Large intestine (tissue), 12 donors: ENCODE data around the gene C1QTNF3. TPM values are rescaled to one million over a fixed set of nuclear protein-coding genes. Genes with fewer than 3 reads are reported as not detected.
"Not testable (repeated sequence)": the region's sequence is repeated elsewhere in the genome, so short reads cannot be mapped to it uniquely, and the experiment has no call there.

Experiments
- DNase-seq, 2 donors: peaks; one replicate each; pipeline versions ENCODE4 v3.0.0 to v3.0.0-alpha.2; 2013
- H3K27ac ChIP-seq: one replicate; pipeline ENCODE4 v1.5.1; 2013; ENCODE audit warnings: low read length
- H3K27me3 ChIP-seq: 2 replicates; pipeline ENCODE4 v1.6.1; 2013; ENCODE audit warnings: low read length; ENCODE audit not compliant: control insufficient read depth, insufficient read depth
- H3K36me3 ChIP-seq: 2 replicates; pipeline ENCODE4 v1.6.1; 2013; ENCODE audit warnings: low read length; ENCODE audit not compliant: control insufficient read depth, insufficient read depth
- H3K4me1 ChIP-seq: one replicate; pipeline ENCODE4 v1.6.1; 2013; ENCODE audit warnings: low read length; ENCODE audit not compliant: control insufficient read depth, insufficient read depth
- H3K4me3 ChIP-seq: one replicate; pipeline ENCODE4 v1.5.1; 2013; ENCODE audit warnings: low read length
- H3K9me3 ChIP-seq: one replicate; pipeline ENCODE4 v1.6.1; 2013; ENCODE audit warnings: mild to moderate bottlenecking, low read depth, low read length, moderate library complexity; ENCODE audit not compliant: control insufficient read depth
- WGBS: methylation state at CpG from one replicate; pipeline ENCODE4 v1.1.5; 2013; ENCODE audit warnings: low lambda C conversion rate; ENCODE audit not compliant: insufficient coverage; 5-methylcytosine and 5-hydroxymethylcytosine counted together
- long read RNA-seq, 11 donors: transcript quantifications; one replicate each; lab custom pipeline, GENCODE V29; 2026
- polyA plus RNA-seq: library from polyadenylated mRNA; unstranded; fragments of 120-200 nt; gene quantifications from one replicate; pipeline ENCODE4 v1.2.1, GENCODE V29; 2013

The C1QTNF3 gene, protein sequence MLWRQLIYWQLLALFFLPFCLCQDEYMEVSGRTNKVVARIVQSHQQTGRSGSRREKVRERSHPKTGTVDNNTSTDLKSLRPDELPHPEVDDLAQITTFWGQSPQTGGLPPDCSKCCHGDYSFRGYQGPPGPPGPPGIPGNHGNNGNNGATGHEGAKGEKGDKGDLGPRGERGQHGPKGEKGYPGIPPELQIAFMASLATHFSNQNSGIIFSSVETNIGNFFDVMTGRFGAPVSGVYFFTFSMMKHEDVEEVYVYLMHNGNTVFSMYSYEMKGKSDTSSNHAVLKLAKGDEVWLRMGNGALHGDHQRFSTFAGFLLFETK
- polyA plus RNA-seq, result 35.6 TPM
- long read RNA-seq, donor 1, partial matches to known transcripts, result 0 of 4 reads
- long read RNA-seq, donor 1, other reads (novel, unspliced or antisense), result 0 of 4 reads
- long read RNA-seq, donor 2, transcript C1QTNF3-202 (6 exons, 2,802 nt), result minor isoform, 6 of 24 reads
- long read RNA-seq, donor 2, transcript C1QTNF3-201 (6 exons, 1,959 nt), result major isoform, 15 of 24 reads
- long read RNA-seq, donor 2, partial matches to known transcripts, result 0 of 24 reads
- long read RNA-seq, donor 2, other reads (novel, unspliced or antisense), result 0 of 24 reads
- long read RNA-seq, donor 3, transcript C1QTNF3-201 (6 exons, 1,959 nt), result major isoform, 8 of 13 reads
- long read RNA-seq, donor 3, partial matches to known transcripts, result 0 of 13 reads
- long read RNA-seq, donor 3, other reads (novel, unspliced or antisense), result 0 of 13 reads
- long read RNA-seq, donor 4, partial matches to known transcripts, result 0 of 2 reads
- long read RNA-seq, donor 4, other reads (novel, unspliced or antisense), result 0 of 2 reads
- long read RNA-seq, donor 5, partial matches to known transcripts, result 0 of 7 reads
- long read RNA-seq, donor 5, other reads (novel, unspliced or antisense), result 0 of 7 reads
- long read RNA-seq, donor 6, transcript C1QTNF3-201 (6 exons, 1,959 nt), result major isoform, 7 of 12 reads
- long read RNA-seq, donor 6, partial matches to known transcripts, result 0 of 12 reads
- long read RNA-seq, donor 6, other reads (novel, unspliced or antisense), result 0 of 12 reads
- long read RNA-seq, donor 7, transcript C1QTNF3-201 (6 exons, 1,959 nt), result major isoform, 5 of 10 reads
- long read RNA-seq, donor 7, partial matches to known transcripts, result 0 of 10 reads
- long read RNA-seq, donor 7, other reads (novel, unspliced or antisense), result 0 of 10 reads
- long read RNA-seq, donor 8, transcript C1QTNF3-202 (6 exons, 2,802 nt), result minor isoform, 6 of 15 reads
- long read RNA-seq, donor 8, transcript C1QTNF3-201 (6 exons, 1,959 nt), result major isoform, 8 of 15 reads
- long read RNA-seq, donor 8, partial matches to known transcripts, result 0 of 15 reads
- long read RNA-seq, donor 8, other reads (novel, unspliced or antisense), result 0 of 15 reads
- long read RNA-seq, donor 9, transcript C1QTNF3-201 (6 exons, 1,959 nt), result major isoform, 18 of 25 reads
- long read RNA-seq, donor 9, transcript C1QTNF3-202 (6 exons, 2,802 nt), result minor isoform, 6 of 25 reads
- long read RNA-seq, donor 9, partial matches to known transcripts, result 0 of 25 reads
- long read RNA-seq, donor 9, other reads (novel, unspliced or antisense), result 0 of 25 reads
- long read RNA-seq, donor 10, transcript C1QTNF3-201 (6 exons, 1,959 nt), result major isoform, 10 of 13 reads
- long read RNA-seq, donor 10, partial matches to known transcripts, result 0 of 13 reads
- long read RNA-seq, donor 10, other reads (novel, unspliced or antisense), result 0 of 13 reads
- long read RNA-seq, donor 11, transcript C1QTNF3-201 (6 exons, 1,959 nt), result major isoform, 13 of 15 reads
- long read RNA-seq, donor 11, partial matches to known transcripts, result 0 of 15 reads
- long read RNA-seq, donor 11, other reads (novel, unspliced or antisense), result 0 of 15 reads

DNA sequence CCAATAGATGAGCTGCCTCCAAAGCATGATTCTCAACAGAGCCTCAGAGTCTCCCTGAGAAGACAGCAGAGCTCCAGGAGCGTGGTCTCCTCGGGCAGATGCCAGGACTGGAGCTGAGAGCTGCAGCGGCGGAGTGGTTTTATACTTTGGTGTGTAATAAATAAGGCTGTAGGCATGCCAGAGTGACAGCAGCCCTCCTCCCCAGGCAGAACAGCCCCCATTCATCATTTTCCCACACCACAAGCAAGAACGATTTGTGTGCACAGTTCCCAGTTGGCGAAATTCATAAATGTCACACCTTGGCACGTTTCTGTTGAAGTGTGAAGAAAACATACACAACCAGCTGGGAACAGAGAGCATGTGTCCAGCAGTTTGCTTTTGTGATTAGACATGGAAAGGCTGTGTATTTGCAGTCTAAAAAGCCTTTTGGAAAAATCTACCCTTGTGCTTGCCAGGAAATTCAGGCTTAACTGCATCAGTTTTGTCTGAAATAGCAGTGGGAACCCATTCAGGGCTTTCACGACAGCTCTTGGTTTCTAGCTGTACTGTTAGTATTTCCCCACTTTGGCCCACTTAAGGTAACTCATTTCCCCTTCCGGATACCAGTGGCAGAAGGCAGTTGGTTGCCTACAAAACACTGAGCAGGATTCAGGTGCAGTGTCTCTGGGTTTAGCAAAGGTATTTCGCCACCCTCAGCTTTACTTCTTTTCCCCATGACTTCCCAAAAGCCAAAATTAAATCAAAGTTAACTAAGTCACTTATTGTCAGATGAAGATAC lies at the start of gene C1QTNF3:
Gene C1QTNF3 (minus strand): TSS at position 115 of the 778 bp plus-strand sequence. CDS start 88 bp downstream, at position 27.
- DNase-seq, result peak in 1 of 2 donors; percentile 28
- Histone ChIP-seq H3K27me3 (no peaks in the 10 kb centered on the region), H3K27ac (no peak within 1 kb of the TSS), H3K4me3 (peak within 1 kb of the TSS; percentile 10), H3K36me3 (no peaks in the 10 kb centered on the region), H3K9me3 (no peaks in the 10 kb centered on the region), H3K4me1 (no peaks in the 10 kb centered on the region)
- WGBS, result no CpG with 5 or more reads among the region's 10 CpGs

DNA sequence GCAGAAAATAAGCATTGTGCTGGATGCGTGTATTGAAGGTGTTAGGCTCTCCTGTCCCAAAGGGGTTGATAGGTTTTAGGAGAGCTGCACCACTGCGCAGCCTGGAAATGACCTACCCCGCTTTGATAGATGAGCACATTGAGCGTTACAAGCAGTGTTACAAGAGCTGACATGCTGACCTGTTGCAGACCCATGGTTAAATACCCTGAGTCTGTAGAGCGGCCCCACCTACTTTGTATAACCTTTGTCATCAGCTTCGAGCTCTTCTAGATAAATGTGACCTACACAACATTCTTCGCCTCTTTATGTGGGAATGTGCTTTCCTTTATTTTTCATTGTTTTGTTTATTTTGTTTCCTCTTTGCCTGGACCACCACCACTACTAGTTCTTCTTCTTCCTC lies 48.0 kb upstream of the C1QTNF3 start:
- not testable (repeated sequence) for H3K27ac ChIP-seq, H3K4me3 ChIP-seq, H3K36me3 ChIP-seq, H3K27me3 ChIP-seq, H3K9me3 ChIP-seq, H3K4me1 ChIP-seq
- WGBS, result no CpG with 5 or more reads among the region's 7 CpGs
- peak in 1 of 2 donors; percentile 13 for DNase-seq

DNA sequence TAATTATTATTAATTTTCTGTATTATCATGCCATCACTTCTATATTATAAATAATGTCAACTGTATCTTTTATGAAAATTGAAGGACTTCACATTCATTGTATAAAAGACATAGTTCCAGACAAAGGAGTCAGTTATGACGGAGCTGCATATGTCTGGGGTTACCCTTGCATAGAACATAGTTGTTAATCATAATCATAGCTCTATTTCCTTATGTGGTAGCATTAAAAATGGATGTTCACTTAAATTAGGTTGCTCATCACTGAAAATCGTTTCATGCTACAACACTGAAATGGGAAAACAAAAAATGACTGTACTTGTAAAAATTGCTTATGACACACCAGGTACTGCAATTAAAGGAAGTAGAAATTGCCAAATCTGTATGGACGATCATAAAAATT lies 46.8 kb upstream of the C1QTNF3 start:
- not testable (repeated sequence) for H3K27ac ChIP-seq, DNase-seq, H3K4me1 ChIP-seq, H3K27me3 ChIP-seq, H3K9me3 ChIP-seq, H3K4me3 ChIP-seq, H3K36me3 ChIP-seq
- no CpG with 5 or more reads among the region's 3 CpGs for WGBS

DNA sequence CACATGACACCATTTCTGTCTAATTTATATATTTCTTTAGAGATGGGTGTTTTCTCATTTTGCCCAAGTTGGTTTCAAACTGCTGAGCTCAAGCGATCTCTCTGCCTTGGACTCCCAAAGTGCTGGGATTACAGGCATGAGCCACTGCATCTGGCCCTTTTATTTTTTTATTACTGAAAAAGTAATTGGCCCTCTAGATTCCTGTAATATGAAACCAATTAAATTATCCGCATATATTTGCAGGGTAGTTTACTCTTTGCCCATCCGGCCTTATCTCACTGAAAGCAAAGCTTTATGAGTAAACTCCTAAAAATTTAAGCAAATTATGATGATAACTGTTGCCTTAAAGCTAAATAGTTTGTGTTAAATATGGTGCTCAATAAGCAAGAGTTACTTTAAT lies 44.7 kb upstream of the C1QTNF3 start:
- H3K9me3 ChIP-seq, H3K36me3 ChIP-seq, H3K27me3 ChIP-seq, H3K27ac ChIP-seq, DNase-seq, H3K4me1 ChIP-seq, H3K4me3 ChIP-seq: not testable (repeated sequence)
- no CpG with 5 or more reads among the region's 3 CpGs for WGBS

DNA sequence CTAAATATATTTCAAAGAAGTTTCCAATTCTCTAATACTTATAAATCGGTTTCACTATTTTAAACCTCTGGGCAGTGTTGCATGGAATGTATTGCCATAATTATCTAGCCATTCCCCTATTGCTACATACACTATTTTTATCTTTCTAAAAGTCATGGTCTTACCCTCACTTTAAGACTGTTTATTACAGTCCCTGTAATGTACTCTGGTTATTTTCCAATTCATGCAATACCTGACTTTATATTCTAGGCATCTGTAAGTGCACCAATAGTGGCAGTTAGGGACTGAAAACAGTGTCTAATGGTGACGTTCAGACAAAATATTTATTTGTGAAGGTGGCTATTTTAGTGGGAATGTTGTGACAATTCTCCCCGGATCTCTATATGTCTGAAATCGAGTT lies 40.9 kb upstream of the C1QTNF3 start:
- WGBS, result 75% methylated on average over 1 of the region's 4 CpGs
- H3K9me3 ChIP-seq, H3K4me3 ChIP-seq, DNase-seq, H3K27ac ChIP-seq, H3K36me3 ChIP-seq, H3K4me1 ChIP-seq, H3K27me3 ChIP-seq: not testable (repeated sequence)

DNA sequence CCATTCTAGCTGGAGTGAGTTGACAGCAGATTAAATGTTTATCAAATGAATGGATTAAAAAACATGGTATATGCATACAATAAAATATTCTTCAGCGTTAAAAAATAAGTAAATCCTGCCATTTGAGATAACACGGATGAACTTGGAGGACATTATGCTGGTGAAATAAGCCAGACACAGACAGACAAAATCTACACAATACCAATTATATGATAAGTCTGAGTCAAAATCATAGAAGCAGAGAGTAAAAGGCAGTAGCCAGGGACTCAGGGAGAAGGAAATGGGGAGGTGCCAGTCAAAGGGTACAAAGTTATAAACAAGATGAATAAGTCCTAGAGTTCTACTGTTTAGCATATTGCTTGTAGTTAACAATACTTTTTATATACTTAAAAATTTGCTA lies 36.5 kb upstream of the C1QTNF3 start:
- WGBS, result 100% methylated on average over 1 of the region's 2 CpGs
- not testable (repeated sequence) for H3K36me3 ChIP-seq, H3K9me3 ChIP-seq, DNase-seq, H3K27ac ChIP-seq, H3K4me3 ChIP-seq, H3K4me1 ChIP-seq, H3K27me3 ChIP-seq

DNA sequence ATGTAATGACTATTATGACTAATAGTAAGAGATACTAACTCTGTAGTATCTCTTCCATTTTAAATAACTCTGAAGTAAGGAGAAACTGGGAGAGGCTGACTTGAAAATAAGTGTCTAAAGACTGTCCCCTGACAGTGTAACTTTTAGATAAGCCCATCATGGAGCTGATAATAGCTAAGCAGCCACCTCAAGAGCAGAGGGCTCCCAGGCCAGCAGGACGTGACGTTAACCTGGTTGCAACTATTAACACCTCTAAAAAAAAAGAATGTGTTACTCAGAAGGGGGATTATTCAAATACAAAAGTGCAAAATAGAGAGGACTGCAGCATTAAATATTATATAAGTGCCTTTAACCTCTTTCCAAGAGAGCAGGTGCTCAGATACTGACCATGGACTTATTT lies 34.6 kb upstream of the C1QTNF3 start:
- WGBS, result no CpG with 5 or more reads among the region's 2 CpGs
- not testable (repeated sequence) for DNase-seq, H3K4me3 ChIP-seq, H3K27ac ChIP-seq, H3K27me3 ChIP-seq, H3K36me3 ChIP-seq, H3K4me1 ChIP-seq, H3K9me3 ChIP-seq

DNA sequence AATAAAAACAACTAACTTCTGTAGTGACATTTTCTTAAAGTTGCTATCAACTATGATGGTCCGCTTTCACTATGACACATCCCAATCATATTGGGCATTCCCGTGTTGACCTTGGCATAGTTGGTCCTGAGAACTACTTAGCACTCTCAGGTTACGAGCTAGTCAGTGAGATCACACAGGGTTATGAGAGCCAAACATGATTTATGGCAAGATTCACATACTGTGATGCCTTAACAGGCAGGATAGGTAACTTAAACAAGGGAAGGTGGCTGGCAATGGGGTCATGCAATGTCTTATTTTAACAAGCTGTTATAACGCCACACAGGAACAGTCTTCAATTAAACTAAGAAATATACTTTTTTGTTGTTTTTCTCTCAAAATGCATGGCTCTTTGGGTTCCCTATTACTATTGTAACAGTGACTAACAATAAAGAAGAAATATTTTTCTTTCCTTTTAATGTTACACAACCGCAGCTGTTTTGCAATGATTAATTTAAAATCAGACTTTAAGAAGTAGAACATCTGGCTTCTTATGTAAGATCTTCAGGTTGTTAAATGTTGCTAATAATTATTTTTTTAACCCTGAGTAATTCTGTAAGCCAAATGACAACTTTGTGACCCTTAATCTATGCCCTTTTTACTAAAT lies 33.8 kb upstream of the C1QTNF3 start:
- not testable (repeated sequence) for H3K36me3 ChIP-seq, H3K27ac ChIP-seq, H3K4me1 ChIP-seq, DNase-seq, H3K9me3 ChIP-seq, H3K27me3 ChIP-seq, H3K4me3 ChIP-seq
- no CpG with 5 or more reads among the region's 5 CpGs for WGBS

DNA sequence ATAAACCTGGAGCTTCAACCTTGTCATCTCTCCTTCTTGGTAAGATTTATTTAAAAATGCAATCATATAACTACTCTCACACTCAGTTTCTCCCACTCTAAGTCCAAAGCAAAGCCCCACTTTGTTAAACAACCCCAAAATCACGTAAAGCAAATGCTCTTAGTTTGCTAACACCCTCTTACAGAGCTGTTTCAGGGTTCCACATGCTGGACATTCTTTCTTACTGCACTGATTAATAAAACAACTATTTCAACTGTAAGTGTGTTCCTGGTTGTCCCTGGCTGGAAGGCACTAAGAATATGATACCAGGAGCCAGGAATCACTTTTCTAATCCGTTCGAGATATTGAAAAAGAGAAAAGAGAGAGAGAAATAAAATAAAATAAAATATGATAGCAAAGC lies 31.5 kb upstream of the C1QTNF3 start:
- H3K36me3 ChIP-seq, H3K4me3 ChIP-seq, H3K4me1 ChIP-seq, H3K27ac ChIP-seq, H3K9me3 ChIP-seq, H3K27me3 ChIP-seq, DNase-seq: not testable (repeated sequence)
- WGBS, result 95% methylated on average over 2 of the region's 3 CpGs
